Brain microvascular endothelial cell (primary cell): ENCODE measurements around the gene CTH.
"Not testable (repeated sequence)": the region's sequence is repeated elsewhere in the genome, so short reads cannot be mapped to it uniquely, and the experiment has no call there.

ENCODE experiments used
- DNase-seq: peaks from one replicate; pipeline ENCODE4 v3.0.0-alpha.2; 2020
- H3K27ac ChIP-seq: fragments of 250-450 bp; sonication (Bioruptor Pico); 2 replicates; pipeline ENCODE4 v1.5.1; 2020; ENCODE audit warnings: mild to moderate bottlenecking, moderate library complexity
- H3K27me3 ChIP-seq: fragments of 250-450 bp; sonication (Bioruptor Pico); replicated peaks from 2 replicates; pipeline ENCODE4 v1.5.1; 2020; ENCODE audit warnings: mild to moderate bottlenecking
- H3K36me3 ChIP-seq: fragments of 250-450 bp; sonication (Bioruptor Pico); replicated peaks from 2 replicates; pipeline ENCODE4 v1.5.1; 2020; ENCODE audit warnings: mild to moderate bottlenecking
- H3K4me3 ChIP-seq: 2 replicates; pipeline ENCODE4 v1.5.1; 2011; ENCODE audit warnings: low read depth, mild to moderate bottlenecking, control low read depth, low read length, moderate library complexity
- CTCF ChIP-seq: IDR thresholded peaks from 2 replicates; pipeline ENCODE4 v1.5.1; 2011; ENCODE audit warnings: low read depth, mild to moderate bottlenecking, moderate library complexity, low read length, control low read depth, inconsistent platforms; ENCODE audit errors: missing control alignments
- in situ Hi-C: cut with HindIII; loops from 2 replicates; pipeline ENCODE4 v1.10.0; 2017; ENCODE audit warnings: low sequenced_read_pairs, low pct_ligation_motif_present

The CTH gene

GRCh38 chr1:70467531-70467930 lies 56.5 kb downstream of the CTH start:
- in situ Hi-C loops: no loop called here
- TF ChIP-seq CTCF: no peak
- Histone ChIP-seq H3K27me3 (no peaks in the 10 kb centered on the region), H3K36me3 (no peaks in the 10 kb centered on the region), H3K27ac (no peak overlapping the region), H3K4me3 (no peak overlapping the region)
- no peak for DNase-seq

- DNase-seq: no peak
- H3K36me3 ChIP-seq: no peaks in the 10 kb centered on the region
- no peak for TF ChIP-seq CTCF
- H3K4me3 ChIP-seq: no peak overlapping the region
- in situ Hi-C loops: no loop called here
- no peak overlapping the region for H3K27ac ChIP-seq
- H3K27me3 ChIP-seq: no peaks in the 10 kb centered on the region
Observed at GRCh38 chr1:70468180-70468579, 57.1 kb downstream of the CTH start.

- DNase-seq, H3K4me3 ChIP-seq, H3K27me3 ChIP-seq, H3K27ac ChIP-seq, in situ Hi-C loops, H3K36me3 ChIP-seq: not testable (repeated sequence)
Observed at GRCh38 chr1:70469184-70469583, 58.1 kb downstream of the CTH start.

- H3K27ac ChIP-seq: no peak overlapping the region
- H3K27me3 ChIP-seq: no peaks in the 10 kb centered on the region
- DNase-seq: no peak
- no peaks in the 10 kb centered on the region for H3K36me3 ChIP-seq
- in situ Hi-C loops: no loop called here
- H3K4me3 ChIP-seq: no peak overlapping the region
- no peak for TF ChIP-seq CTCF
Observed at GRCh38 chr1:70475023-70475422, 64.0 kb downstream of the CTH start.

GRCh38 chr1:70477090-70477489 lies 66.0 kb downstream of the CTH start:
- no peak for TF ChIP-seq CTCF
- DNase-seq: no peak
- Histone ChIP-seq H3K36me3 (no peaks in the 10 kb centered on the region), H3K27me3 (no peaks in the 10 kb centered on the region), H3K4me3 (no peak overlapping the region), H3K27ac (no peak overlapping the region)
- in situ Hi-C loops: no loop called here

- H3K4me3 ChIP-seq, H3K27ac ChIP-seq, in situ Hi-C loops, H3K27me3 ChIP-seq, H3K36me3 ChIP-seq, DNase-seq: not testable (repeated sequence)
Observed at GRCh38 chr1:70477905-70478304, 66.8 kb downstream of the CTH start.

GRCh38 chr1:70483342-70483741 lies 72.3 kb downstream of the CTH start:
- TF ChIP-seq CTCF: no peak
- in situ Hi-C loops: no loop called here
- no peak overlapping the region for H3K4me3 ChIP-seq
- no peak for DNase-seq
- H3K27me3 ChIP-seq: no peaks in the 10 kb centered on the region
- no peak overlapping the region for H3K27ac ChIP-seq
- no peaks in the 10 kb centered on the region for H3K36me3 ChIP-seq
